GM12878 (cell line): Measurements from ENCODE around the gene SEPTIN10. TPM values are rescaled to one million over a fixed set of nuclear protein-coding genes. Genes with fewer than 3 reads are reported as not detected.

ENCODE experiments used
- ATAC-seq: fragments of 200-7000 bp; cut with Tn5 transposase; 3 replicates; pipeline ENCODE4 v1.9.1; 2020; ENCODE audit warnings: mild to moderate bottlenecking, moderate library complexity
- BruUV-seq: library from RNA; stranded (reverse); fragments of 400-500 nt; replicated peaks from 2 replicates; lab custom pipeline; 2021; lab: Mats Ljungman, UMichigan
- CTCF ChIA-PET: fragments of 300-600 bp; sonication (Branson Sonifier 250); formaldehyde crosslinking; extraction: SDS; loops from one replicate; lab custom pipeline; 2021; ENCODE audit warnings: inconsistent platforms; lab: Yijun Ruan, JAX
- POLR2A ChIA-PET: fragments of 350-600 bp; formaldehyde crosslinking; extraction: SDS; loops from one replicate; lab custom pipeline; 2021; ENCODE audit warnings: inconsistent platforms; lab: Charles Lee
- RAD21 ChIA-PET: fragments of 300-600 bp; sonication (Branson Sonifier 250); formaldehyde crosslinking; loops from one replicate; lab custom pipeline; 2023; ENCODE audit warnings: antibody characterized with exemption; ENCODE audit not compliant: unreplicated experiment; lab: Charles Lee
- SMC1A ChIA-PET: fragments of 300-600 bp; sonication (Branson Sonifier 250); formaldehyde crosslinking; loops from one replicate; lab custom pipeline; 2023; ENCODE audit not compliant: unreplicated experiment, uncharacterized antibody; lab: Charles Lee
- DNase-seq: peaks from one replicate; pipeline ENCODE4 v3.0.0-alpha.2; 2011; ENCODE audit warnings: low read depth, low spot score
- FAIRE-seq: peaks from 3 replicates; lab custom pipeline; 2011; peaks lifted over from hg19 to GRCh38; lab: Jason Lieb, UNC
- H2AFZ ChIP-seq: 2 replicates; pipeline ENCODE4 v1.6.0; 2011; ENCODE audit warnings: low read depth, low read length, control low read depth; ENCODE audit not compliant: control insufficient read depth
- H3K27ac ChIP-seq: 2 replicates; pipeline ENCODE4 v1.5.1; 2011; ENCODE audit warnings: control low read depth; ENCODE audit not compliant: control insufficient read depth, insufficient read depth
- H3K27me3 ChIP-seq, 2 experiments: replicated peaks in 1 of 2; 2 replicates each; pipeline versions ENCODE4 v1.6.0 to v1.6.1; 2011; ENCODE audit warnings: low read length in 1 of 2; ENCODE audit not compliant: control insufficient read depth in 2 of 2, insufficient read depth in 2 of 2
- H3K36me3 ChIP-seq, 2 experiments: 2 replicates each; pipeline ENCODE4 v1.5.1; 2011; ENCODE audit warnings: low read length in 1 of 2; ENCODE audit not compliant: control insufficient read depth in 2 of 2, insufficient read depth in 2 of 2
- H3K4me1 ChIP-seq: 2 replicates; pipeline ENCODE4 v1.6.1; 2011; ENCODE audit warnings: mild to moderate bottlenecking, low read length, moderate library complexity, mixed read lengths; ENCODE audit not compliant: control insufficient read depth, insufficient read depth
- H3K4me2 ChIP-seq: 2 replicates; pipeline ENCODE4 v1.6.0; 2011; ENCODE audit warnings: control low read depth; ENCODE audit not compliant: control insufficient read depth, insufficient read depth
- H3K4me3 ChIP-seq: fragments of 200-600 bp; sonication (generic); 2 replicates; pipeline ENCODE4 v1.5.1; 2016
- H3K79me2 ChIP-seq: 2 replicates; pipeline ENCODE4 v1.6.0; 2011; ENCODE audit warnings: low read length; ENCODE audit not compliant: control insufficient read depth, insufficient read depth
- H3K9ac ChIP-seq: 2 replicates; pipeline ENCODE4 v1.8.0; 2011; ENCODE audit warnings: low read length, control low read depth, mixed read lengths; ENCODE audit not compliant: control insufficient read depth, insufficient read depth
- H3K9me3 ChIP-seq: replicated peaks from 3 replicates; pipeline ENCODE4 v1.5.1; 2011; ENCODE audit warnings: mild to moderate bottlenecking, low read length; ENCODE audit not compliant: control insufficient read depth, insufficient read depth
- H4K20me1 ChIP-seq: 2 replicates; pipeline ENCODE4 v1.6.0; 2011; ENCODE audit not compliant: control insufficient read depth, insufficient read depth
- JUND ChIP-seq: IDR thresholded peaks from 2 replicates; pipeline ENCODE4 v1.6.1; 2012; ENCODE audit warnings: low read depth, mild to moderate bottlenecking, low read length, improper control_type of control experiment, moderate library complexity
- MTA3 ChIP-seq: IDR thresholded peaks from 2 replicates; pipeline ENCODE4 v1.6.1; 2012; ENCODE audit warnings: low read length, inconsistent platforms, borderline replicate concordance
- NFYB ChIP-seq: IDR thresholded peaks from 2 replicates; pipeline ENCODE4 v1.6.1; 2011; ENCODE audit warnings: low read depth, mild to moderate bottlenecking, low read length, improper control_type of control experiment, moderate library complexity; ENCODE audit not compliant: insufficient read depth
- WGBS: methylation state at CpG from one replicate; pipeline ENCODE4 v1.1.6; 2016; ENCODE audit warnings: low lambda C conversion rate; ENCODE audit not compliant: insufficient replicate concordance, insufficient coverage; ENCODE audit errors: missing lambda C conversion rate; 5-methylcytosine and 5-hydroxymethylcytosine counted together
- in situ Hi-C: fragments of 300-500 bp; cut with MboI; formaldehyde crosslinking; loops from 9 replicates; pipeline ENCODE4 v1.14.3; 2018; ENCODE audit warnings: mixed read lengths
- intact Hi-C: fragments of 100-400 bp; cut with micrococcal nuclease; formaldehyde crosslinking; loops from one replicate; pipeline ENCODE4 v1.14.2; 2022; ENCODE audit not compliant: unreplicated experiment
- polyA plus RNA-seq, 11 experiments: library from polyadenylated mRNA; depleted of rRNA in 4 of 11; unstranded in 6 of 11; stranded (reverse) in 5 of 11; fragments of >200 nt; fragmentation: Nextera tagmentation in 4 of 11; fragmentation: Illumina TruSeq in 1 of 11; extraction: Ambion mirVana in 4 of 11; extraction: Trizol in 1 of 11; gene quantifications; 1 replicate in 1 of 11; 2 replicates in 10 of 11; pipeline versions ENCODE4 v1.2.1 to v1.2.3, GENCODE V29; 2011 to 2016; ENCODE audit warnings: inconsistent platforms in 2 of 11, missing spikeins in 2 of 11, low read depth in 1 of 11
- total RNA-seq, 4 experiments: library from RNA; depleted of rRNA in 3 of 4; stranded (reverse); fragments of >200 nt in 3 of 4; fragmentation: Illumina TruSeq in 1 of 4; extraction: Trizol in 1 of 4; gene quantifications; 2 replicates each; pipeline versions ENCODE4 v1.2.1 to v1.2.3, GENCODE V29; 2013 to 2021
- TF ChIP-seq, protein P1 (sequence below): IDR thresholded peaks from 2 replicates; pipeline ENCODE4 v1.6.1; 2012; ENCODE audit warnings: mild to moderate bottlenecking, low read depth, low read length

Gene SEPTIN10
- total and polyA plus RNA-seq, 10 of the 15 experiments (the other 5 are each of a cell fraction or from before 2014, with no cell fraction given): 20.2 to 132 (median 62.7) TPM

DNA sequence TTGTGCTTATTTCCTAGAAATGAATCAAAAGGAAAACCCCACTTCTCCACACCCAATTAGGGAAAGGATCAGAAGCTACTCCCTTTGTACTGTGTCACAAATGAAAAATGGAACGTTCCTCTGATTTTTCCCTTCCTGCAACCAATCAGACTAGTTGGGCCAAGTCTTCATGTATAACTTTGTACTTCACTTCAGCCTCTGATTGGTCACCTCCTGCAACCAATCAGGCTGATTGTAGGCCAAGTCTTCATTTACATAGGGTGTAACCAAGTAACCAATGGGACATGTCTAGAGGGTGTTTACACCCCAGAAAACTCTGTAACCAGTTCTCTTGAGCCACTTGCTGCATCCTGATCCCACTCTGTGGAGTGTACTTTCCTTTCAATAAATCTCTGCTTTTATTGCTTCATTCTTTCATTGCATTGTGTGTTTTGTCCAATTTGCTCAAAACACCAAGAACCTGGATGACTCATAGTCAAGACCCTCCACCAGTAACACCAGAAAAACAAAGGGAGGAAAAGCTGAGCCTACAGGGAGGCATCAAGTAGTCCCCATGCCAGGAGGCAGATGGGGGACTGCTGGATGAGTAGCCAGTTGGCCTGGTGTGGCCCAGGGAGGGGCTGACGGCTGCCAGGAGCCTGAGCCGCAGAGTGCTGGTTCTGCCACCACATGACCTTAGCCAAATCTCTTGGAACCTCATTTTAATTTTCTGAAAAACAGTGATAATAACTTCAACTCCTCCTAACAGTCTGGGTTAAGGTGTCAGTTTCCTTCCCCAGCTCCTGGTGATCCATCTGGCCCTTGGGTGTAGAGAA lies 46.5 kb upstream of the SEPTIN10 start:
- WGBS: 27% methylated on average over 3 of the region's 3 CpGs
- SMC1A ChIA-PET: interaction anchor here (0.6 to 5.8 kb wide), 5 partner anchors 14 to 114 kb away, joined by 3 to 76 read pairs (median 3); partner anchors contain the start of genes SEPTIN10 and SOWAHC
- H3K4me2 ChIP-seq: no peak overlapping the region
- TF ChIP-seq JUND (no peak), NFYB (peak; percentile 57; the same call in 1 of the 2 replicates), MTA3 (no peak)
- TF ChIP-seq, protein P1, sequence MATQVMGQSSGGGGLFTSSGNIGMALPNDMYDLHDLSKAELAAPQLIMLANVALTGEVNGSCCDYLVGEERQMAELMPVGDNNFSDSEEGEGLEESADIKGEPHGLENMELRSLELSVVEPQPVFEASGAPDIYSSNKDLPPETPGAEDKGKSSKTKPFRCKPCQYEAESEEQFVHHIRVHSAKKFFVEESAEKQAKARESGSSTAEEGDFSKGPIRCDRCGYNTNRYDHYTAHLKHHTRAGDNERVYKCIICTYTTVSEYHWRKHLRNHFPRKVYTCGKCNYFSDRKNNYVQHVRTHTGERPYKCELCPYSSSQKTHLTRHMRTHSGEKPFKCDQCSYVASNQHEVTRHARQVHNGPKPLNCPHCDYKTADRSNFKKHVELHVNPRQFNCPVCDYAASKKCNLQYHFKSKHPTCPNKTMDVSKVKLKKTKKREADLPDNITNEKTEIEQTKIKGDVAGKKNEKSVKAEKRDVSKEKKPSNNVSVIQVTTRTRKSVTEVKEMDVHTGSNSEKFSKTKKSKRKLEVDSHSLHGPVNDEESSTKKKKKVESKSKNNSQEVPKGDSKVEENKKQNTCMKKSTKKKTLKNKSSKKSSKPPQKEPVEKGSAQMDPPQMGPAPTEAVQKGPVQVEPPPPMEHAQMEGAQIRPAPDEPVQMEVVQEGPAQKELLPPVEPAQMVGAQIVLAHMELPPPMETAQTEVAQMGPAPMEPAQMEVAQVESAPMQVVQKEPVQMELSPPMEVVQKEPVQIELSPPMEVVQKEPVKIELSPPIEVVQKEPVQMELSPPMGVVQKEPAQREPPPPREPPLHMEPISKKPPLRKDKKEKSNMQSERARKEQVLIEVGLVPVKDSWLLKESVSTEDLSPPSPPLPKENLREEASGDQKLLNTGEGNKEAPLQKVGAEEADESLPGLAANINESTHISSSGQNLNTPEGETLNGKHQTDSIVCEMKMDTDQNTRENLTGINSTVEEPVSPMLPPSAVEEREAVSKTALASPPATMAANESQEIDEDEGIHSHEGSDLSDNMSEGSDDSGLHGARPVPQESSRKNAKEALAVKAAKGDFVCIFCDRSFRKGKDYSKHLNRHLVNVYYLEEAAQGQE: no peak
- TF ChIP-seq, all 136 proteins: peak for 1
- Histone ChIP-seq H3K36me3 (no peaks in the 10 kb centered on the region), H3K9me3 (no peaks in the 10 kb centered on the region), H3K9ac (no peak overlapping the region), H3K27ac (no peak overlapping the region), H3K79me2 (no peaks in the 10 kb centered on the region), H4K20me1 (no peaks in the 10 kb centered on the region), H2AFZ (no peak overlapping the region), H3K4me3 (no peak overlapping the region), H3K27me3 (no peaks in the 10 kb centered on the region), H3K4me1 (no peaks in the 10 kb centered on the region)
- DNase-seq (no peak), ATAC-seq (peak; percentile 73), FAIRE-seq (no peak)
- in situ Hi-C loops: no loop called here
- RAD21 ChIA-PET: interaction anchor here (0.5 to 3.5 kb wide), 3 partner anchors 48 to 135 kb away, joined by 3 to 23 read pairs (median 12); partner anchors contain the start of genes SEPTIN10 and SOWAHC
- intact Hi-C loops: loop anchor here (5.0 kb wide), 1 partner anchor 48 kb away; the partner anchor contains the start of genes SEPTIN10 and SOWAHC
- no TSS peak for BruUV-seq
- POLR2A ChIA-PET: interaction anchor here (0.5 to 0.6 kb wide), 2 partner anchors 17 to 120 kb away, joined by 3 to 4 read pairs; no protein-coding TSS in a partner anchor
- CTCF ChIA-PET: interaction anchor here (0.7 to 7.4 kb wide), 4 partner anchors 17 to 150 kb away, joined by 3 to 118 read pairs (median 3); no protein-coding TSS in a partner anchor
